C4-2B (cell line): ENCODE data around the gene KCNJ2.

Experiments
- CTCF ChIP-seq: fragments of 450-650 bp; conservative IDR thresholded peaks from 2 replicates; pipeline ENCODE4 v1.5.1; 2017; ENCODE audit warnings: mild to moderate bottlenecking
- ZFX ChIP-seq: fragments of 450-650 bp; IDR thresholded peaks from 2 replicates; pipeline ENCODE4 v1.6.1; 2017

DNA sequence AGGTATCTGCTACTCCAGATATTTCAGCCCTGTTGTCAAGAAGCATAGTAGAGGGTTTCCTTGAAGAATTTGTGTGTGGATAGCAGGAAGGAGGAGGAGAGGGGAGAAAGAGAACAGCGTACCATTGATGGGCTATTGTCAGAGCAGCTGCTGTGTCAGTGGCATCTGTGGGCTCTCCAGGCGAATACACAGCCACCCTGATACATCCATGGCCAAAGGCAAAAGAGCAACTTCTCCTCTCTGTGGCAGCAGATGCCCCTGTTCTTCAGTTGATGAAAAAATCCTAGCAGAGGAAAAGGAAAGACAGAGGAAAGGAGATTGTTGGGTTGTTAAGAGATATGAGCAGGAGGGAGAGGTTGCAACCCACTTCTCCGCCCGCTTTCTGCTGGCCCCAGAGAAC is 12.2 kb upstream of the KCNJ2 start:
- TF ChIP-seq CTCF: no peak
- TF ChIP-seq ZFX: no peak
